Left renal cortex interstitium (tissue), 4 donors: ENCODE results near the gene TCAP. TPM values are rescaled to one million over a fixed set of nuclear protein-coding genes. Genes with fewer than 3 reads are reported as not detected.
A peak's percentile ranks its signal among the peaks of the same experiment; 100 is the strongest.

Experiments
- DNase-seq, 4 donors: peaks; one replicate each; pipeline ENCODE4 v3.0.0-alpha.2; 2013; ENCODE audit warnings: low read depth in 4 of 4, low spot score in 2 of 4, missing footprints in 1 of 4
- polyA plus RNA-seq, 4 donors: library from polyadenylated mRNA; unstranded; fragments of 120-200 nt; gene quantifications; one replicate each; pipeline ENCODE4 v1.2.1, GENCODE V29; 2013; ENCODE audit not compliant: insufficient read length in 4 of 4

TCAP gene, protein sequence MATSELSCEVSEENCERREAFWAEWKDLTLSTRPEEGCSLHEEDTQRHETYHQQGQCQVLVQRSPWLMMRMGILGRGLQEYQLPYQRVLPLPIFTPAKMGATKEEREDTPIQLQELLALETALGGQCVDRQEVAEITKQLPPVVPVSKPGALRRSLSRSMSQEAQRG
- 1 to 10 TPM; 1.1 to 2.2 (median 1.7) TPM for polyA plus RNA-seq

DNA sequence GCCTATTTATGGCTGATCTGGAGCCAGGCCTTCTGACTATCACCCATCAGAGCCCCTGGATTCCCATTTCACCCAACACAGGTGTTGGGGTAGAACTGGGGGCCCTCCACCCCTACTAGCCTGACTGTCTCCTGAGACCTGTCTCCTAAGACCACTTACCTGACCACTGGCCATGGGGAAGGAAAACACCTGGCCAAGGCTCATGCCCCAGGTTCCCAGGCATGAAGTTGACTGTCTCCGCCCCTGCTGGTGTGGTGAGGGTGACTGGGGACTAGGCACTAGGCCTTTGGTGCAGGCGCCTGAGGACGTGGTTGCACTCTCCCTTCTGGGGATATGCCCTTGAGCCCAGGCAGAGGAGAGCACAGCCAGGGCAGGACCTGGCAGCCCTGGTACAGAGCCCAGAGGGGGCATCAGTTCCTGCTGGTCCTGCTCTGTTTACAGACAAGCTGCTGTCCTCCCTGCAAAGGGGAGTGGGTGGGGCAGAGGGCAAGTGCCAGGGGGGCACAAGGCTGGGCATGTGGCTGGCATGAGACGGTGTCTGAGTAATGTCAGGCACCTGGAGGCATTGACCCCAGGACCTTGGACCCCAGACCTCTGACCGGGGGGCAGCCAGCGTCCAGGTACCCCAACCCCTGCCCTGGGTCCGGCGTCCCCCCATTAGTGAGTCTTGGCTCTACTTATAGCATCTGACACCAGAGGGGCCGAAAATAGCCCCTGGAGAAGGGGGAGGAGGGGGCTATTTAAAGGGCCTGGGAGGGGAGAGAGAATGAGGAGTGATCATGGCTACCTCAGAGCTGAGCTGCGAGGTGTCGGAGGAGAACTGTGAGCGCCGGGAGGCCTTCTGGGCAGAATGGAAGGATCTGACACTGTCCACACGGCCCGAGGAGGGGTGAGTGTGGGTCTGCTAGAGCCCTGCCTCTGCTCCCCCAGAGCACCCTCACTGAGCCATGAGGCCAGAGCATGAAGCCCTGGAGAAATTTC is at the start of gene TCAP:
TSS of gene TCAP (plus strand) at position 769 of the 981 bp plus-strand sequence. CDS start at position 780, 11 bp downstream.
- DNase-seq = no peak

DNA sequence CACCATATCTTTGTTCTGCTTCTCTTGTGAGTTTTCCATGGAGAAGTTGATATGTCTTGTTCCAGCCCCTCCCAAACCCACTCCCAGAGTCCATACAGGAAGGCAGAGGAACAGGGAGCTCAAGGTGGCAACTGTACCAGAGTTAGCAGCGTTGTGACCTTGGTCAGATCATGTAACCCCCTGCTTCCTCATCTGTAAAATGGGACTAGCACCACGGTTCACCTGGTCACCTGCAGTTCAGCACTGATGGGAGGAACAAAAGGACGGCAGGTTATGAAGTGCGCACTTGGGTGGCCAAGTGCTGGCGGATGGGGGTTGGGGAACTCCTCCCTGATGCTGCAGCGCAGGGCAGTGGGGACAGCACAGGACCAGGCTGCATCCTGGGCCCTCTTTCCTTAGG is 49.7 kb upstream of the TCAP start:
- no peak for DNase-seq

DNA sequence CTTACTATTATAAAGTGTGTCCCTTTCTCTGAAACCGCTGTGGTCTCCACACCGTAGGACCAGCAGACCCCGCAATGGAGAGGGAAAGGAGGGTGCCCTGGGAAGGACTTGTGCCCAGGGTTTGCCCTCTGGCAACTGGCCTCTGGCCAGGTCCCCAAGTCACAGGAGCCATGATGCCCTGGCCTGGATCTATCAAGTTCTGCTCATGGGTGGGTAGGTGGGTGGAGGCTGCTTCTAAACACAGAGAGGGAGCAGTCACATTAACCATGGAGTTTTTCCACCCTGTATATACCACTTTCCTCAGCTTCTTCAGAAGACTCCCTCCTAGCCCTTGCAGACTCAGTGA is 48.1 kb upstream of the TCAP start:
- DNase-seq = no peak

DNA sequence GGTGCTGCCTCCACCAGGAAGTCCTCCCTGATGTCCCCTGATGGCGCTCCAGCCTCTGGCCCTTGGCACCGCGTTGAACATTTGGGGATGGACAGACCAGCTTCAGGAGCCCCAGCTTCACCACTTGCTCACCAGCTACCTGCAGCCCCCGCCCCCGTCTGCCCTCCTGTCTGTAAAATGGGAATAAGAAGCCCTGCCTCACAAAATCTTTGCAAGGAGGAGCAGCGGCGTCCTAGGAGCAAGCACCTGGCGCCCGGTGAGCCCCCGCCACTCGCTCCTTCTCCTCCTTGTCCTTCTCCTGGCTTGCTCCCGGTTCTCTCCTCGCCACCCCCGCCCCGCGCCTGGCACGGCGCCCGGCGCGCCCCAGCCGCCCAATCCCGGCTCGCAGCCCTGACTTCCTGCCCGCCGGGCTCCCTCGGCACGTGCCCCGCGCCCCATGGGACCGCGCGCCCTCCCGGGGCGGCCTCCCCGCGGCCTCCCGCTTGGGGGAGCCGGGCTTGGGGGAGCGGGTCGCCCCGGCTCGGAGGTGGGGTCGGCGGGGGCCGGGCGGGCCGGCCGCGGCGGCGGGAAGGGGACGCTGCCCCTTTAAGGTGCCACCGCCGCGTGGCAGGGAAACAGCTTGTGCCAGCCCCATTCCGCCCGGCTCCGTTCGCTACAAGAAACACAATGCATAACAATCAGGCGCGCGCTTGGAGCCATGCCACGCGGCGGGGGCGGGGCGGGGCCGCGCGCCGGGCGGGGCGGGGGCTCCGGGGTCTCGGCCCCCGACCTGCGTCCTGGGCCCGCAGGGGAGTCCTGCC is 47.5 kb upstream of the TCAP start:
- DNase-seq = no peak

DNA sequence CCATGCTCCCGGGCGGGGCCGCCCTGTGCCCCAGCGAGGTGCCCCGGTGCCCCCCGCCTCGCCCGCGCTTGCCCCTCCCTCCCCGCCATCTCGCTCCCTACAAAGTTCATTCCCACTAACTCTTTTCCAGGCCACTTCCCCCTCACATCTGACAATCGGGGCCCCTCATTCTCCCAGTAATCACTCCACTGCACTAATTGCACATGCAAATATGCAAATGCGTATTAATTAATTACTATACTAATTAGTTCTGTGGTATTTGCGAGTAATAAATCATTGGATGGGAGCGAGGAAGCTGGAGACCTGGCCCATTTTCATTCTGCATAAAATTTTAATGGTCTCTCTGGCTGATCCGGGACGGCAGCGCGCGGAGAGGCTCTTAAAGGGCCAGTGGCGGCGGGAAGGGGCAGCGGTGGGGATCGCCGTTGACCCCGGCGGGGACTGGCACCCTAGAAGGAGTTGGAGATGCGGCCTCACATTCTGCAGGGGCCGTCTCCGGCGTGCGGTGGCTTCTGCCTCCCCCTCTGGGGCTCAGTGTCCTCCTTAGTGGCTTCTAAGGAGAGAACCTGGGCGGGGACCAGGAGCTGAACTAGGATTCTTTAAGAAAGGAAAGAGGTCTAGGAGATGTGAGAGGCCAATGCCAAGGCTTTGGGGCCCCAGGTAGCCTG is 46.8 kb upstream of the TCAP start:
- no peak for DNase-seq

DNA sequence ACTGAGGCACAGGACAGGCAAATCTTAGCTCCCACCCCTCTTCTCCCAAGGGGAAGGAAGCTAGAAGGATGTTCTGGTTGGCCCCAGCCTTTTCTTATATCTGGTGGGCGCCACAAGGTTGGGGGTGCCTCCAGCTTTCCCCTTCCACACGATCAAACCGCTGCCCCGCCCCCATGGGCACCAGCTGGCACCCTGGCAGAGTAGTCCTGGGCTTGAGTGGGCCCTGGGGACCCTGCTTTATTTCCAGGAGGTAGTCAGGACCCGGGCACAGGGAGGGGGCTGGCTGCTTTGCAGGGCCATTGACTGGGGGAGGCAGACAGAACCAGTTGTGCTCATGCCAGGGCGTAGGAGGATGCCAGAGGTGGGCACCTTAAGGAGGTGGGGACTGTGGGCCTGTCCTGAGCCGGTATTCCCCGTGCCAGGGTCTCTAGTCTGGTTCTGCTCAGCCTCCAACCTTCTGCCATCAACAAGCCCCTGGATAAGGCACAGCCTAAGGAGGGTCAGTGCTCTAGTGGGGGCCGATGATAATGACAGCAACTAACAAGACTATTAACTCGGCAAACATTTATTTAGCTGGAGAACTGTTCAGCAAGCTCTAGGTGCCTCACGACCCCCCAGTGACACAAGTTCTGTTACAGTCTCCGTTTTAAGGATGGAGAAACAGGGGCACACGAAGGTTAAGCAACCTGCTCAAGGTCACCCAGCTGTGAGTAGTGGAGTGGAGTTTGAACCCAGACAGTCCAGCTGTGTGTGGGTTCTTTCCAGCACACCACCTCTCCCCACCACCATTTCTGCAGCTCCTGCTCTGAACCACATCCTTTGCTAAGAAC is 46.0 kb upstream of the TCAP start:
- DNase-seq = no peak

DNA sequence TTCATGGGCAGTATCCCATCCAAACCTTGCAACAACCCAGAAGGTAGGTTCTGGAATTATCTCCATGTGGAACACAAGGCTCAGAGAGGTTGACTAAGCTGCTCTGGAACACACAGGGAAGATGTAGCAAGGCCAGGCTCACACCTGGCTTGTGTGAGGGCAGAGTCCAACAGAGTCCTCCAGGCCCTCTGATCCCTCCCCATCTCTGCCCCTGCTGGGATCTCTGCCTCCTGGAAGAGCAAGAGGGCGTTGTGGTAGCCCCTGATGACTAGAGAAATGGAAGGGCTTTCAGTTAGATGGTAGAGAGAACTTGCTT is 45.4 kb upstream of the TCAP start:
- no peak for DNase-seq

DNA sequence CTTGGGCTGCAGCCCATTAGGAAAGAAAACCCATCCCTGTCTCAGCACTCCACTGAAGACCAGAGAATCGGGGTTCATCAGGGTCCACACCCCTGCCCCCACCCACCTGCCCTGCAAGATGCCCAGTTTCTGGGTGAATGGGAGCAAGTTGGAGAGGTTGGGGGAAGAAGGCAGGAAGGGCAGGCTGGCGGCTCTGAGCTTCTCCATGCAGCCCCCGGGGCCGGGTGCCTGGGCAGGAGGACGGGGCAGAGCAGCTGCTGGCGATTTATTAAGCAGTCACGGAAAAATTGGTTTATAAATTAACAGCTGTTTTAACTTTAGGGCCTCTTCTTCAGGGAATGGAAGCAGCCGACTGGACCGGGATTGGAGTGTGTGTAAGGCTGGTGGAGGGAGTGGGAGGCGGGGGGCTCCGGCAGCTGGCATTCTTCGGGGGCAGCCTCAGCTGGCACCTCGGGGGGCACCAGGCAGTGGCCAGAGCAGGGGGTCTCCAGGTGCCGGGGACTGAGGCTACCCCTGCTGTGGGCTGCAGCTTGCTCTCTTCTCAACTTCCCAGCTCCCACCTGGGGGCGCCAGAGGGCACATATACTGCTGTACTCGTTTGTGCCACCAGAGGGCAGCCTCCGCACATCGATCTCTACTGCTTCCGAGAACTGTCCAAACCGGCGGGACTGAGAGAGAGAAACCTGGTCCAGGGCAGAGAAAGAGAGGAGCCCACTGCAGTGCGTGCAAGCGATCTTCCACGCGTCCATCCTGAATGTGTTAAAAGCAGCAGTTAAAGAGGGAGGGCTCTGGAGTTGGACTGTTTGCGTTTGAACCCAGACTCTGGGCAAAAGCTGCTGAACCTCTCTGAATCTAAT is 43.4 kb upstream of the TCAP start:
- DNase-seq = peak in 3 of 4 donors; percentile 69 to 77 (median 70)

DNA sequence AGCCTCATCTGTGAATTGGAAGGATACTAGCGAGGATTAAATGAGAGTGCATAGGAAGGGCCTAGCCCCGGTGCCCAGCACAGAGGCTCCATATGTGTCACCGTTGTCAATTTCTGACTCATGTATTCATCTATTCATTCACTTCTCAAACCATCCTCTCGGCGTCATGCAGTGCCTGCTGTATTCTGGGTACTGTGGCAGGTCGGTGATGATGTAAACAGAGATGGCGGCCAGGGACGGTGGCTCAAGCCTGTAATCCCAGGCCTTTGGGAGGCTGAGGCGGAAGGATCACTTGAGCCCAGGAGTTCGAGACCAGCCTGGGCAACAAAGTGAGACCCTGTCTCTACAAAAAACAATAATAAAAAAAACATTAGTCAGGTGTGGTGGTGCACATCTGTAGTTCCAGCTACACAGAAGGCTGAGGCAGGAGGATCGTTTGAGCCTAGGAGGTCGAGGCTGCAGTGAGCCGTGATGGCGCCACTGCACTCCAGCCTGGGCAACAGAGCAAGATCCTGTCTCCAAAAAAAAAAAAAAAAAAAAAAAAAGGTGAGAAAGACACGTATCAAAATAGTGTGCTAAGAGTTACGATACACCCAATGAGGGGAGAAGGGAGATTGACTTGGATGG is 42.7 kb upstream of the TCAP start:
- no peak for DNase-seq

DNA sequence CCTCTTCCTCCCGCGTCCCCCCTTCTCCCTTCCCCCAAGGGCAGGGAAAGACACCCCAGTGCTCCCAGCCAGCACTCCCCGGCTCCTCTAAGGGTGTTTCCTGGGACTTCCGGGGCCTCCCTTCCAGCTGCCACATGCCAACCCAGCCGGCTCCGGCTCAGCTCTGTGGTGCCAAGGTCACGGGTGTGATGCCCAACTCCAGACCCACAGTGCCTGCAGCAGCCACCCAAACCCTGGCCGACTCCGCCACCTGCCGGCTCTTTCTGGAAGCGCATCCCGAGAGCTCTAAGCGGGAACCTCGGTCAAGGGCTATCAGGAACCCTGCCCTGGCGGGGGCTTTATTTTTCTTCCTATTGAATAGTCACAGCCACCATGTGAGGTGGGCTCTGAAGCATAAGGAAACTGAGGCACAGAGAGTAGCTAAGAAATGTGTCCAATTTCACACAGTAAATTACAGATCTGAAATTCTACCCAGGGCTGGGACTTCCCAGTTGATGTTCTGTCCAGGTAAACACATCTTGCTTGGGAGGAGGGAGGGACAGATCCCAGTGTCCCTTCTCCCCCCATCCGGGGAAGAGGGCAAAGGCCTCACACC is 41.7 kb upstream of the TCAP start:
- DNase-seq = no peak

DNA sequence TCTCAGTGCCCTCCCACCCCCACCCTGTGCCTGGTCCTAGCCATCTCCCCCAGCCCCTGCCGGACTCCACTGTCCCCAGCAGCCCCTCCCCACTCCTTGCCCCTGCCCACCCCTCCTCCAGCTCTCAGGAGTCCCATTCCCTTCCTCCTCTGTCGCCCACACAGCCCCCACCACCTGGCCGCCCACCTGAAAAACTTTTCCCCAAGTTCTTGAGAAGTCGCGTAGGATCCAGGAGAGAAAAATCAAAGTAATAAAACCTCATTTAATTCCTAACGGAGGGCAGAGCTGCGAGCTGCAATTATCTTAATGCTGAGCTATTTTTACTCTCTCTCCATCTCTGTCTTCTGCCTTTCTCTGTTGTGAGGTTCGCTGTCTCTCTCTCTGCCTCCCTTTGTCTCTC is 40.8 kb upstream of the TCAP start:
- no peak for DNase-seq

DNA sequence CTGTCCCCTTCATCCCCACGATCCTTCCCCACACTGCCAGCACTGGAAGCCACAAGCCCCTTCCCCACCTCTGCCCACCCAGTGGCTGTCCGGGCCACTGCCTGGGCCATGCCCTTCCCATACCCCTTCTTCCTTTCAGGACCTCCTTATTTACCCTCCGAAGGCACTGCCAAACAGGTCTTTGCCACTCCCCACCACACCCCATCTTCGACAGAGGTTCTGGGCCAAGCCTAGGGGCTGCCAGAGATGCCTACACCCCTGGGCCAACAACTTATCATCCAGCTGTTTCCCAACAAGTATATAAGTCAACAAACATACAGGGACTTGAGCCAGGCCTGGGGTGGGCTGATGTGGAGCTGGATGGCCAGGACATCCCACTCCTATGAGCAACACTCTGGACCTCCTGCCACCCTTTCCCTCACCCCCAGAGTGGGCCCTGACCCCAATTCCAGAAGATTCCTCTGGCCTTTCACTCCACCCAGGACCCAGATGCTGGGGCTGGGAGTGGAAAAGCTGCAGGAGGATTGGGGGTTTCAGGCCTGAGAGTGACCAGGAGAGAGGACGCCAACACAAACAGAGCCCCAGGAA is 39.9 kb upstream of the TCAP start:
- DNase-seq = no peak

DNA sequence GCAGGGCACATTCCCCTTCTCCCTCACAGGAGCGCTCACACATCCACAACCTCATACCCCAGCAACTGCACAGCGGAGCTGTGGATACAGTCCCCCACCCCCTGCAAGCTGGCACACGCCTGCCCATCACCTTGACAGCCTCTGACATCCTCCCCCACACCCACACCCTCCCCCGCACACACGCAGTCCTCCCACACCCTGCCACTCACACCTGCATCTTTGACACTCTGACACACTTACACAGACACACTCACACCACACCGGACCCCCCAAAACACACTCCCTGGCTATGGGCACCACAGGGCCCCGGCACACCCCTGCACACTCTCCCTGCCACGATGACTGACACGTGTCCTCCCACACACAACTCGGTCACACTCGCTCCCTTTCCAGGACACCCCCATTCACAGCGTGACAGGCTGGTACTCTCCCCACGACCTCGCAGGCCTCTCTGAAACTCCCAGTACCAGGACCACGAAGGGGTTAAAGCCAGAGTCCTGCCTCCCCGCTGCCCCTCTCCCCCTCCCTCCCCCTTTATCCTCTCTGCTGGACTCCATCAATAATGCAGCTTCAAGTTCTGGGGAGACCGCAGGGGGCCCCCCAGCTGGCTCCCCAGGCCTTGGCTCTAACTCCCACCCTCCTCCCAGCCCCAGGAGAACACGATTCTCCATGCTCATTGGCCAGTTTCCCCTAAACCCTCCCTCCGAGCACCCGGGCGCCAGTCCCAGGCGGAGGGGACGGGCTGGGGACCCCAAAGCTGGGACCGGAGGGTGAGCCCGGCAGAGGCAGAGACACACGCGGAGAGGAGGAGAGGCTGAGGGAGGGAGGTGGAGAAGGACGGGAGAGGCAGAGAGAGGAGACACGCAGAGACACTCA is 38.7 kb upstream of the TCAP start, which contains the start of gene PPP1R1B:
TSS of gene PPP1R1B (plus strand) at position 782 of the 876 bp plus-strand sequence. CDS start 441 bp downstream, outside the sequence.
- DNase-seq = no peak

DNA sequence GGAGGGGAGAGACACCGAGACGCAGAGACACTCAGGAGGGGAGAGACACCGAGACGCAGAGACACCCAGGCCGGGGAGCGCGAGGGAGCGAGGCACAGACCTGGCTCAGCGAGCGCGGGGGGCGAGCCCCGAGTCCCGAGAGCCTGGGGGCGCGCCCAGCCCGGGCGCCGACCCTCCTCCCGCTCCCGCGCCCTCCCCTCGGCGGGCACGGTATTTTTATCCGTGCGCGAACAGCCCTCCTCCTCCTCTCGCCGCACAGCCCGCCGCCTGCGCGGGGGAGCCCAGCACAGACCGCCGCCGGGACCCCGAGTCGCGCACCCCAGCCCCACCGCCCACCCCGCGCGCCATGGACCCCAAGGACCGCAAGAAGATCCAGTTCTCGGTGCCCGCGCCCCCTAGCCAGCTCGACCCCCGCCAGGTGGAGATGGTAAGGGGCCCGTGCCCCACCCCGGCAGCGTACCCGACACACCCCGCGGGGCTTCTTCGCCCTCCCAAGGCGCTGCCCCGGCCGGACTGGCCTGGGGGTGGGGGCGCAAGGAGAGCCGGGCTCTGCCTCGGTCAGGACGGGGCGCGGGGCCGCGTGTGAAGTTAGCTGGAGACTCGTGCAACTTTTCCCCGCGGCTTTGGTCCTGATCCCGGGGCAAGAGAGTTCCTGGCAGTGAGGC is 38.0 kb upstream of the TCAP start:
- no peak for DNase-seq

DNA sequence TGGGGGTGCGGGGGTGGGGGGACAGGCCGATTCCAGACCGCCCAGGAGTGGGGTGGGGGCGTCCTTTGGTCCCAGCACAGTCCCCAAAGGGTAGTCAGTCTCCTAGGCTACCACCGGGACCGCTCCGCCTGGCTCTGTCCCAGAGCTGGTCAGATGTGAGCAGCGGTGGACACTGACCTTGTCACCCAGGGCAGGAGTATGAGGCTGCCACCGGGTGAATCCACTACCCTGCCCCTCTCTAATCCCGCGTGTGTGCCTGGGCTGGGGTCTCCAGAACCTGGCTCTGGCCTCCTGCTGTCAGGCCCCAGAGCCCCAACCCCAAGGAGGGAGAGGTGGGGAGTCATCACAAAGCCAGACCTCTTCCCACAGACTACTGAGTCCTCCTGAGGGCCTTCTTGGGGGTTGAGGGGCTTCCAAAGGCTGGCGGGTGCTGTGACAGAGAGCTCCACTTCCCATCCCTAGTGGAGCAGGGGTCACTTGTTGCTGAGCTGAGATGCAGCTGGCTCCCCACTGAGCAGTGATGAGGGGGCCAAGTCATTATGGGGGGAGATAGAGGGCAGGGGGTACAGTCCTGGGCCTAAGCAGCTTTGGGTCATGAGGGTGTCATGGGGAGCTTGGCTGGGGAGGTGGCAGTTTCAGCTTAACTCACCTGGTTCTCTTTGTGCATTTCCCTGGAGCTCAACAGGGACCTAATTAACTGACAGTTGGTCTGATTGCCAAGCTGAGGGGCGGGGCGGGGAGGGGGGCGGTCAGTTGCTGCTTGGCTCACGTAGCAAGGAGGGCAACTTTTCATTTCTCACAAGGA is 37.2 kb upstream of the TCAP start:
- no peak for DNase-seq
